Measurements from ENCODE around the gene SYK.

DNA sequence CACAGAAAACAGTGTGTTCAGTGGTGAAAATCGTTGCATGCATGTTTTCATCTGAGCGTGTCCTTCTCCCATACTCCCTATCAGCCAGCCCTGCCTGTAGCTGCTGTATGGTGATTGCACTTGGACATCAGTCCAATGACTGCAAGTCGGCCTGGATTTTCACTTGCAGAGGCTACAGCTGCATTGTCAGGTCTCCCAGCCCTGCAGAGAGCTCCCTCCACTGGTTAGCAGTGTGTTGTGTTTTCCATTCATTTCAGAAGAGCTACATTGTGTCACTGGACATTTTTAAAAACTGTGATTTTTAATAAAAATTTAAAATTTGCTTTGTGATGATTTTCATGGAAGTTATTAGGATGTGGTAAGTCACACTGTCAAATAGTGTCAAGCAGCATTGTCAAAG, 96.6 kb downstream of the SYK start:
- TF ChIP-seq, protein P1, sequence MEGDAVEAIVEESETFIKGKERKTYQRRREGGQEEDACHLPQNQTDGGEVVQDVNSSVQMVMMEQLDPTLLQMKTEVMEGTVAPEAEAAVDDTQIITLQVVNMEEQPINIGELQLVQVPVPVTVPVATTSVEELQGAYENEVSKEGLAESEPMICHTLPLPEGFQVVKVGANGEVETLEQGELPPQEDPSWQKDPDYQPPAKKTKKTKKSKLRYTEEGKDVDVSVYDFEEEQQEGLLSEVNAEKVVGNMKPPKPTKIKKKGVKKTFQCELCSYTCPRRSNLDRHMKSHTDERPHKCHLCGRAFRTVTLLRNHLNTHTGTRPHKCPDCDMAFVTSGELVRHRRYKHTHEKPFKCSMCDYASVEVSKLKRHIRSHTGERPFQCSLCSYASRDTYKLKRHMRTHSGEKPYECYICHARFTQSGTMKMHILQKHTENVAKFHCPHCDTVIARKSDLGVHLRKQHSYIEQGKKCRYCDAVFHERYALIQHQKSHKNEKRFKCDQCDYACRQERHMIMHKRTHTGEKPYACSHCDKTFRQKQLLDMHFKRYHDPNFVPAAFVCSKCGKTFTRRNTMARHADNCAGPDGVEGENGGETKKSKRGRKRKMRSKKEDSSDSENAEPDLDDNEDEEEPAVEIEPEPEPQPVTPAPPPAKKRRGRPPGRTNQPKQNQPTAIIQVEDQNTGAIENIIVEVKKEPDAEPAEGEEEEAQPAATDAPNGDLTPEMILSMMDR (IDR thresholded peaks at IDR 0.05), result no peak
- no peak for TF ChIP-seq POLR2A (IDR thresholded peaks at IDR 0.05)
